A549 (cell line): ENCODE data around the gene LHX1. TPM values are rescaled to one million over a fixed set of nuclear protein-coding genes. Genes with fewer than 3 reads are reported as not detected.

Experiments used
- ATAC-seq, 2 experiments: fragments of 200-7000 bp in 1 of 2; fragments of >200 bp in 1 of 2; cut with Nextera tagmentation in 1 of 2; cut with Tn5 transposase in 1 of 2; 3 replicates each; pipeline versions ENCODE4 v1.8.0 to v1.9.1; 2018 to 2020; ENCODE audit warnings: mild to moderate bottlenecking in 1 of 2, moderate library complexity in 1 of 2
- CTCF ChIA-PET: fragments of 300-600 bp; sonication (Branson Sonifier 250); formaldehyde crosslinking; extraction: SDS; loops from one replicate; lab custom pipeline; 2021; ENCODE audit warnings: antibody characterized with exemption, inconsistent platforms; lab: Yijun Ruan, JAX
- POLR2A ChIA-PET: fragments of 350-600 bp; formaldehyde crosslinking; extraction: SDS; loops from one replicate; lab custom pipeline; 2021; ENCODE audit warnings: antibody characterized with exemption, inconsistent platforms; lab: Yijun Ruan, JAX
- DNase-seq, 2 experiments: peaks; one replicate each; pipeline versions ENCODE4 v3.0.0 to v3.0.0-alpha.2; 2011 to 2016; ENCODE audit warnings: low read depth in 1 of 2, low spot score in 1 of 2
- FAIRE-seq: peaks from 2 replicates; lab custom pipeline; 2011; peaks lifted over from hg19 to GRCh38; lab: Jason Lieb, UNC
- H3K27ac ChIP-seq, 2 experiments: fragments of >200 bp; sonication (Bioruptor Twin); formaldehyde crosslinking; 3 replicates each; pipeline ENCODE4 v1.5.1; 2016 to 2017
- H3K4me1 ChIP-seq: fragments of >200 bp; sonication (Bioruptor Twin); formaldehyde crosslinking; 3 replicates; pipeline ENCODE4 v1.6.1; 2016
- H3K4me2 ChIP-seq: fragments of >200 bp; sonication (Bioruptor Twin); formaldehyde crosslinking; 3 replicates; pipeline ENCODE4 v1.6.1; 2016
- H3K4me3 ChIP-seq: fragments of >200 bp; sonication (Bioruptor Twin); formaldehyde crosslinking; 3 replicates; pipeline ENCODE4 v1.5.1; 2016
- H3K9me3 ChIP-seq: fragments of >200 bp; sonication (Bioruptor Twin); formaldehyde crosslinking; 3 replicates; pipeline ENCODE4 v1.6.1; 2016
- CBX2 ChIP-seq: fragments of 200-600 bp; sonication (generic); IDR thresholded peaks from 2 replicates; pipeline ENCODE4 v1.6.1; 2016; ENCODE audit warnings: low read depth, mild to moderate bottlenecking, borderline replicate concordance
- CBX8 ChIP-seq: fragments of 200-600 bp; sonication (generic); IDR thresholded peaks from 2 replicates; pipeline ENCODE4 v1.6.1; 2016
- ESRRA ChIP-seq: fragments of 150-350 bp; IDR thresholded peaks from 2 replicates; pipeline ENCODE4 v1.6.1; 2014; ENCODE audit warnings: mild to moderate bottlenecking, low read length, borderline replicate concordance
- GATA3 ChIP-seq: IDR thresholded peaks from 2 replicates; pipeline ENCODE4 v1.6.1; 2012; ENCODE audit warnings: borderline replicate concordance
- HDAC2 ChIP-seq: fragments of 200-600 bp; sonication (generic); IDR thresholded peaks from 2 replicates; pipeline ENCODE4 v1.6.1; 2016
- HEYL ChIP-seq: fragments of 250-450 bp; sonication (Bioruptor Pico); IDR thresholded peaks from 2 replicates; pipeline ENCODE4 v1.8.0; 2021; ENCODE audit warnings: mild to moderate bottlenecking, moderate library complexity
- JUN ChIP-seq, 2 experiments: fragments of >200 bp; sonication (Bioruptor Twin); formaldehyde crosslinking; IDR thresholded peaks; 2 replicates in 1 of 2; 3 replicates in 1 of 2; pipeline ENCODE4 v1.6.1; 2016 to 2017
- KDM5A ChIP-seq: fragments of 200-600 bp; sonication (generic); IDR thresholded peaks from 2 replicates; pipeline ENCODE4 v1.6.1; 2016; ENCODE audit warnings: antibody characterized with exemption, mild to moderate bottlenecking
- MAFK ChIP-seq: fragments of 450-650 bp; IDR thresholded peaks from 2 replicates; pipeline ENCODE4 v1.6.1; 2014; ENCODE audit not compliant: partially characterized antibody
- MAZ ChIP-seq: fragments of 150-350 bp; IDR thresholded peaks from 2 replicates; pipeline ENCODE4 v1.6.1; 2014; ENCODE audit warnings: antibody characterized with exemption, low read depth, low read length, borderline replicate concordance
- MYC ChIP-seq: IDR thresholded peaks from 2 replicates; pipeline ENCODE4 v1.6.1; 2012; ENCODE audit warnings: mild to moderate bottlenecking, inconsistent platforms, low read length, improper control_type of control experiment, borderline replicate concordance
- RFX5 ChIP-seq: fragments of 450-650 bp; IDR thresholded peaks from 2 replicates; pipeline ENCODE4 v1.7.1; 2014; ENCODE audit warnings: antibody characterized with exemption, mild to moderate bottlenecking, moderate library complexity
- ZSCAN20 ChIP-seq: fragments of 250-450 bp; sonication (Bioruptor Pico); IDR thresholded peaks from 2 replicates; pipeline ENCODE4 v1.8.0; 2022; ENCODE audit warnings: mild to moderate bottlenecking, moderate library complexity
- WGBS: methylation state at CpG from one replicate; pipeline ENCODE4 v1.1.6; 2017; ENCODE audit errors: missing lambda C conversion rate; 5-methylcytosine and 5-hydroxymethylcytosine counted together
- polyA plus RNA-seq, 4 experiments: library from polyadenylated mRNA; depleted of rRNA in 3 of 4; stranded (reverse); fragments of >200 nt; fragmentation: RNase III in 1 of 4; extraction: RNeasy Plus Mini Kit Qiagen cat#74134 plus additional on column Dnase treatment in 1 of 4; gene quantifications; 2 replicates in 3 of 4; 3 replicates in 1 of 4; pipeline ENCODE4 v1.2.3, GENCODE V29; 2011 to 2017
- TF ChIP-seq, protein P1 (sequence below): fragments of 250-450 bp; sonication (Bioruptor Pico); IDR thresholded peaks from 2 replicates; pipeline ENCODE4 v1.5.0; 2020; ENCODE audit warnings: low read depth, mild to moderate bottlenecking, moderate library complexity
- TF ChIP-seq, protein P2 (sequence below): IDR thresholded peaks from 2 replicates; pipeline ENCODE4 v1.6.1; 2012
- TF ChIP-seq, protein P3 (sequence below): IDR thresholded peaks from 2 replicates; pipeline ENCODE4 v1.6.1; 2012; ENCODE audit warnings: low read depth, borderline replicate concordance
- TF ChIP-seq, protein P4 (sequence below): fragments of >200 bp; sonication (Bioruptor Twin); formaldehyde crosslinking; IDR thresholded peaks from 3 replicates; pipeline ENCODE4 v1.5.1; 2016

The LHX1 gene
- polyA plus RNA-seq, 2 of the 4 experiments (the other 2 are of a cell fraction) = 0.53 to 2.2 TPM

DNA sequence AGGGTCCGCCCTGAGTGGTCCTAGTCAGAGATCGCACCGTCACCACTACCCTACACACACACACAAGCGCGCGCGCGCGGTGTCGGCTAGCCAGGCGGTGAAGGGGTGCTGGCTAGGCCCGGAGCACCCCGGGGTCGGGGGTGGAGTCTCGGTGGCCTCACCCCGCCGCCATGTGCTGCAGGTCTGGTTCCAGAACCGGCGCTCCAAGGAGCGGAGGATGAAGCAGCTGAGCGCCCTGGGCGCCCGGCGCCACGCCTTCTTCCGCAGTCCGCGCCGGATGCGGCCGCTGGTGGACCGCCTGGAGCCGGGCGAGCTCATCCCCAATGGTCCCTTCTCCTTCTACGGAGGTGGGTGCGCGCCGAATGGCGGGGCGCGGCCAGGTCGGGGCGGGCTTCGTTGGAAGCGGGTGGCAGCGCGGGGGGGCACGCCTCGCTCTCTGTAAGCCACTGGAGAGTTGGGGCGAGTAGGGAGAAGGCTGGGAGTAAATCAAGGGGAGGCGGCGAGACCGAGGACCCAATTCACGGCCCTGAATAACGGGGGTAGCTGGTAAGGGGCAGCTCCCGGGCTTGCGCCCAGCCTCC, 4.8 kb downstream of the LHX1 start:
- TF ChIP-seq, protein P1, sequence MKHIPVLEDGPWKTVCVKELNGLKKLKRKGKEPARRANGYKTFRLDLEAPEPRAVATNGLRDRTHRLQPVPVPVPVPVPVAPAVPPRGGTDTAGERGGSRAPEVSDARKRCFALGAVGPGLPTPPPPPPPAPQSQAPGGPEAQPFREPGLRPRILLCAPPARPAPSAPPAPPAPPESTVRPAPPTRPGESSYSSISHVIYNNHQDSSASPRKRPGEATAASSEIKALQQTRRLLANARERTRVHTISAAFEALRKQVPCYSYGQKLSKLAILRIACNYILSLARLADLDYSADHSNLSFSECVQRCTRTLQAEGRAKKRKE = no peak
- TF ChIP-seq ZSCAN20 (CRISPR knock-in tag) (no peak), MAFK (no peak), KDM5A (no peak), GATA3 (no peak), RFX5 (no peak), HEYL (CRISPR knock-in tag) (no peak), CBX2 (no peak), CBX8 (no peak), HDAC2 (no peak)
- TF ChIP-seq, protein P2, sequence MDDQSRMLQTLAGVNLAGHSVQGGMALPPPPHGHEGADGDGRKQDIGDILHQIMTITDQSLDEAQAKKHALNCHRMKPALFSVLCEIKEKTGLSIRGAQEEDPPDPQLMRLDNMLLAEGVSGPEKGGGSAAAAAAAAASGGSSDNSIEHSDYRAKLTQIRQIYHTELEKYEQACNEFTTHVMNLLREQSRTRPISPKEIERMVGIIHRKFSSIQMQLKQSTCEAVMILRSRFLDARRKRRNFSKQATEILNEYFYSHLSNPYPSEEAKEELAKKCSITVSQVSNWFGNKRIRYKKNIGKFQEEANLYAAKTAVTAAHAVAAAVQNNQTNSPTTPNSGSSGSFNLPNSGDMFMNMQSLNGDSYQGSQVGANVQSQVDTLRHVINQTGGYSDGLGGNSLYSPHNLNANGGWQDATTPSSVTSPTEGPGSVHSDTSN = no peak
- TF ChIP-seq, protein P3, sequence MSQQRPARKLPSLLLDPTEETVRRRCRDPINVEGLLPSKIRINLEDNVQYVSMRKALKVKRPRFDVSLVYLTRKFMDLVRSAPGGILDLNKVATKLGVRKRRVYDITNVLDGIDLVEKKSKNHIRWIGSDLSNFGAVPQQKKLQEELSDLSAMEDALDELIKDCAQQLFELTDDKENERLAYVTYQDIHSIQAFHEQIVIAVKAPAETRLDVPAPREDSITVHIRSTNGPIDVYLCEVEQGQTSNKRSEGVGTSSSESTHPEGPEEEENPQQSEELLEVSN = no peak
- TF ChIP-seq, protein P4, sequence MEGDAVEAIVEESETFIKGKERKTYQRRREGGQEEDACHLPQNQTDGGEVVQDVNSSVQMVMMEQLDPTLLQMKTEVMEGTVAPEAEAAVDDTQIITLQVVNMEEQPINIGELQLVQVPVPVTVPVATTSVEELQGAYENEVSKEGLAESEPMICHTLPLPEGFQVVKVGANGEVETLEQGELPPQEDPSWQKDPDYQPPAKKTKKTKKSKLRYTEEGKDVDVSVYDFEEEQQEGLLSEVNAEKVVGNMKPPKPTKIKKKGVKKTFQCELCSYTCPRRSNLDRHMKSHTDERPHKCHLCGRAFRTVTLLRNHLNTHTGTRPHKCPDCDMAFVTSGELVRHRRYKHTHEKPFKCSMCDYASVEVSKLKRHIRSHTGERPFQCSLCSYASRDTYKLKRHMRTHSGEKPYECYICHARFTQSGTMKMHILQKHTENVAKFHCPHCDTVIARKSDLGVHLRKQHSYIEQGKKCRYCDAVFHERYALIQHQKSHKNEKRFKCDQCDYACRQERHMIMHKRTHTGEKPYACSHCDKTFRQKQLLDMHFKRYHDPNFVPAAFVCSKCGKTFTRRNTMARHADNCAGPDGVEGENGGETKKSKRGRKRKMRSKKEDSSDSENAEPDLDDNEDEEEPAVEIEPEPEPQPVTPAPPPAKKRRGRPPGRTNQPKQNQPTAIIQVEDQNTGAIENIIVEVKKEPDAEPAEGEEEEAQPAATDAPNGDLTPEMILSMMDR = no peak
- POLR2A ChIA-PET = no interaction called here
- 93% methylated on average over 48 of the region's 57 CpGs for WGBS
- Histone ChIP-seq H3K9me3 (no peaks in the 10 kb centered on the region), H3K4me2 (no peak overlapping the region), H3K4me3 (no peak overlapping the region), H3K4me1 (no peaks in the 10 kb centered on the region), H3K27ac (no peak overlapping the region)
- CTCF ChIA-PET = interaction anchor here (0.7 to 1.3 kb wide), 2 partner anchors 9 to 115 kb away, joined by 3 to 4 read pairs; no protein-coding TSS in a partner anchor
- FAIRE-seq = no peak
- no peak for DNase-seq
- no peak for ATAC-seq

DNA sequence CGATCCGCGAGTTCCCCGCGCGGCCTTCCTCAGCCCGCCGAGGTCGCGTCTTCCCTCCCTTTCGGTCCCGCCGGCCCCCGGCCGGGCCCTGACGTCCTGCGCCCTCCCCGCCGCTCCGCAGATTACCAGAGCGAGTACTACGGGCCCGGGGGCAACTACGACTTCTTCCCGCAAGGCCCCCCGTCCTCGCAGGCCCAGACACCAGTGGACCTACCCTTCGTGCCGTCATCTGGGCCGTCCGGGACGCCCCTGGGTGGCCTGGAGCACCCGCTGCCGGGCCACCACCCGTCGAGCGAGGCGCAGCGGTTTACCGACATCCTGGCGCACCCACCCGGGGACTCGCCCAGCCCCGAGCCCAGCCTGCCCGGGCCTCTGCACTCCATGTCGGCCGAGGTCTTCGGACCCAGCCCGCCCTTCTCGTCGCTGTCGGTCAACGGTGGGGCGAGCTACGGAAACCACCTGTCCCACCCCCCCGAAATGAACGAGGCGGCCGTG, 5.4 kb downstream of the LHX1 start:
- CTCF ChIA-PET = interaction anchor here (0.7 to 1.3 kb wide), 2 partner anchors 9 to 114 kb away, joined by 3 to 4 read pairs; no protein-coding TSS in a partner anchor
- FAIRE-seq = no peak

More for the DNA sequence above, 5.4 kb downstream of the LHX1 start:
- TF ChIP-seq JUN (IDR thresholded peaks at IDR 0.05) (no peak), GATA3 (no peak), MYC (no peak), ESRRA (no peak), MAZ (no peak)
- TF ChIP-seq, protein P1 = no peak
- no peaks in the 10 kb centered on the region for H3K9me3 ChIP-seq
- no peak overlapping the region for H3K4me2 ChIP-seq
- no peak overlapping the region for H3K27ac ChIP-seq
- POLR2A ChIA-PET = no interaction called here
- 91% methylated on average over 59 of the region's 59 CpGs for WGBS
- ATAC-seq (no peak), DNase-seq (no peak)
- H3K4me1 ChIP-seq = no peaks in the 10 kb centered on the region; the same call in 2 of the 3 replicates
- no peak overlapping the region for H3K4me3 ChIP-seq
